AG04449 (cell line): ENCODE results near the gene SLC4A3.
A peak's percentile ranks its signal among the peaks of the same experiment; 100 is the strongest.

Experiments used
- CTCF ChIA-PET: fragments of 350-600 bp; formaldehyde crosslinking; extraction: SDS; loops from one replicate; lab custom pipeline; 2021; ENCODE audit warnings: antibody characterized with exemption; lab: Yijun Ruan, JAX
- POLR2A ChIA-PET: fragments of 400-600, 350-600 bp; formaldehyde crosslinking; extraction: SDS; loops from one replicate; lab custom pipeline; 2020; ENCODE audit warnings: antibody characterized with exemption, inconsistent platforms; lab: Yijun Ruan, JAX
- DNase-seq: peaks from one replicate; pipeline ENCODE4 v3.0.0-alpha.2; 2010; ENCODE audit warnings: low read depth, low spot score
- H3K4me3 ChIP-seq: 2 replicates; pipeline ENCODE4 v1.5.1; 2011; ENCODE audit warnings: low read depth, mild to moderate bottlenecking, control low read depth, low read length
- CTCF ChIP-seq: IDR thresholded peaks from one replicate; pipeline ENCODE4 v1.5.1; 2011; ENCODE audit warnings: mild to moderate bottlenecking, moderate library complexity, low read length, control low read depth, inconsistent platforms; ENCODE audit not compliant: insufficient read depth; ENCODE audit errors: missing control alignments

Gene SLC4A3

DNA sequence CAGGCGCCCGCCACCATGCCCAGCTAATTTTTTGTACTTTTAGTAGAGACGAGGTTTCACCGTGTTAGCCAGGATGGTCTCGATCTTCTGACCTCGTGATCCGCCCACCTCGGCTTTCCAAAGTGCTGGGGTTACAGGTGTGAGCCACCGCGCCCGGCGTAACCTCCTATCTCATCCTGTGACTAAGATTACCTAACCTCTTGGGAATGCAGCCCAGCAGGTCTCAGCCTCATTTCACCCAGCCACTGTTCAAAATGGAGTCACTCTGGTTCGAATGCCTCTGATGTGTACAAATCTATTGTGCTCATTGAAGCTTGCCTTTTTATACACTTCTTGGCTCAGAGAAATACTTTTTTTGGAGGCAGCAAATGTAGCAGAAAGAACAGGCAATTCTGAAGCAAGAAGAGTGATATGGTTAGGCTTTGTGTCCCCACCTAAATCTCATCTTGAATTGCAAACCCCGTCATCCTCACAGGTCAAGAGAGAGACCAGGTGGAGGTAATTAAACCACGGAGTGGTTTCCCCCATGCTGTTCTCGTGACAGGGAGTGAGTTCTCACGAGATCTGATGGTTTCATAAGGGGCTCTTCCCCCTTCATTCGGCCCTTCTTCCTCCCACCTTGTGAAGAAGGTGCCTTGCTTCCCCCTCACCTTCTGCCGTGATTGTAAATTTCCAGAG is 60.6 kb downstream of the SLC4A3 start:
- H3K4me3 ChIP-seq: no peak overlapping the region
- TF ChIP-seq CTCF: no peak
- POLR2A ChIA-PET: interaction anchor here (0.9 to 2.0 kb wide), 3 partner anchors 43 to 147 kb away, joined by 3 to 11 read pairs (median 11); partner anchors contain the start of gene OBSL1
- DNase-seq: no peak
- CTCF ChIA-PET: interaction anchor here (1.1 to 7.0 kb wide), 9 partner anchors 13 to 193 kb away, joined by 3 to 147 read pairs (median 22); partner anchors contain the start of genes CHPF and TMEM198

DNA sequence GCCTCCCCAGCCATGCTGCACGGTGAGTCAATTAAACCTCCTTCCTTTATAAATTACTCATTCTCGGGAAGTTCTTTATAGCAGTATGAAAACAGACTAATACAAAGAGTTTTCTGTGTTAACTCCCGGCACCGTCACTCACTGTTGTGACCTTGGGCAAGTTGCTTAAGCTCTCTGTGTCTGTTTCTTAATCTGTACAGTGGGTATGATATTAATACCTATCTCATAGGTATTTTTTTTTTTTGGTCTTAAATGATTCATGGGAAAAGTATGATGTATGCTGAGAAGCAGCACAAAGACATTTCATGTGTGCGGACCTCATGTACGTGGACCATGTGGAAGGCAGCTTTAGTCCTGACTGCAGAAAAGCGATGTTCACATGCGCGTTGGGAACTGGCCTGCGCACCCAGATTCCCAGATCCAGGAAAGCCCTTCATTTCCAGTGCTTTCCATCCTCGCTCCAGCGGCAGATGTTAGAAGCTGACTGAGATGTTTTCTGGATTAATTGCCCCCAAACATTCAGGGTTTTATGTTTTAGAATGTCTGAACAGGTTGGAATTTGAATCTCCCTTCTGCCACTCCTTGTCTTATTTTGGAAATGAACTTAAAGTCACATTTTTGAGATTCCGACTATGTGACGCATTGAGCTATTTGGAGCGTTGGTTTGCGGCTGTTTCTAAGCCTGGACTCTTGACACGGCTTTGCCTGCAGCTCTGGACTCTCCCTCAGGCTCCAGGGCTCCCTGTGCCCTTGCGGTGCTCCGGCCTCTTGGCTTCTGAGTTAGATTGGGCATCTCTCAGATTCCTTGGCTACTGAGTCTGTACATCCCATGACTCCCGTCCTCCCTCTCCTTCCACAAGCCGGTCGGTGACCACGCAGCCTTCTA is 61.4 kb downstream of the SLC4A3 start:
- TF ChIP-seq CTCF: no peak
- peak overlapping the region; percentile 33 for H3K4me3 ChIP-seq
- ChIA-PET POLR2A (interaction anchor here (0.6 to 2.0 kb wide), 8 partner anchors 11 to 463 kb away, joined by 3 to 11 read pairs (median 4); partner anchors contain the start of genes CHPF, OBSL1 and TMEM198), CTCF (interaction anchor here (0.7 to 7.0 kb wide), 47 partner anchors 12 to 416 kb away, joined by 3 to 147 read pairs (median 7); partner anchors contain the start of genes CHPF, GMPPA, INHA and OBSL1)
- DNase-seq: peak; percentile 80

DNA sequence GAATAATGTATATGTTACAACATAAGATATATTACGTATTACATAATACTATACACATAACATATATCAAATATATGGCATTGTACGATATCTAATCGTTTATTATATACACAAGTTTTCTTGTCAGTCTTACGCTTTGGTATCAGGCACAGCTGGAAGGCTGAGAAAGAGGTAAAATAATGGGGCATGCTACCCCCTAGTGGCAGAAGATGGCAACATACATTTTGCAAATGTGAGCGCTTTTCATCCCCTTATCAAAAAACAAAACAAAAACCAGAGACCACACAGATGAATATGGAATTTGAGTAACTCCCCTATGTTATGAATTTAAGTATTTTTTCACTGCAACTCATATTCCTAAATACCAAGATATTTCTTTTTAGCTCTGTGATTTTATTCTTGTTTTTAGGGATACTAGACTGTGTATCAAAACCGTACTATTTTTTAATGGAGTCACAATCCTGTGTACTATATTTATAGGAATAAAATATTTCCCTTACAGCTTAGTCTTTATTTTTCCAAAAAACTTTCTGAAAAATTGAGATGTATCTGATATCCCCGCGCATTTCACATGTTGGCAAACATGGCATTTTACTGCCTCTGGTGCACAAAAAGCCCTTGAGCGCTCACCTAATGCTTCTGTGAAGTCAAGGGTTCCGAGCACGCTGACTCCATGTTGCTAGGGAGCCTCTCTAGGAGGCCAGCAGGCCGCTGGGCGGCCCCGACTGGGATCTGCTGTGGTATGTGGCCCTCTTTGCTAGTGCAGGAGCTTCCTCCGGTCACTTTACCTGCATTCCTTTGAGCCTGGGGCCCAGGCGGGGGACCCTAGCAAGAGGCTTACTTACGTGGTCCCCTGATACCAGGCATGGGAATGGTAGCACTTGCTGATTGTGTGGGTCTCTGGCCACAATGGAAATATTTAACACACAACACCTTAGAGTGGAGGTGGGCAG is 62.5 kb downstream of the SLC4A3 start:
- no peak overlapping the region for H3K4me3 ChIP-seq
- CTCF ChIA-PET: interaction anchor here (0.8 to 7.0 kb wide), 52 partner anchors 11 to 415 kb away, joined by 3 to 147 read pairs (median 6); partner anchors contain the start of genes CHPF, GMPPA, INHA and OBSL1
- TF ChIP-seq CTCF: peak; percentile 63
- DNase-seq: no peak
- POLR2A ChIA-PET: interaction anchor here (1.5 to 2.0 kb wide), 3 partner anchors 45 to 146 kb away, joined by 9 to 11 read pairs (median 11); partner anchors contain the start of genes CHPF, OBSL1 and TMEM198

DNA sequence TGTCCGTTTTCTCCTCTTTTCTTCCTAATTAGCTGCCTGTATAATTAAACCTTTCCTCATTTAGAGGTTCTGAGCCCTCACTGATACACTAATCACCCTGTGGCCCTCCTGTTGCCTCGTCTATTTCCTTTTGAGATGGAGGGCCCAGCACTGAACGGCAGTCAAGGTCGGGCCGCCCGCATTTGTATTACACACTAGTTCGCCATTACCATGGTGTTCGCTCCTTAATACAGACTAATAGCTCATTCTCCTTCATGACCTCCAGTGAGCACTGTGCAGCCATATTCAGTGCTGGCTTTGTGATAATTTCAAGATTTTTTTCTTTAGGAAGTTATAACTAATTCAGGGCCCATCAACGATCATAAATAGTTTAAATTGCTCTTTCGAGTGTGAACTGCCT is 64.1 kb downstream of the SLC4A3 start:
- DNase-seq: no peak
- TF ChIP-seq CTCF: no peak
- ChIA-PET CTCF (interaction anchor here (0.6 to 7.0 kb wide), 9 partner anchors 10 to 197 kb away, joined by 3 to 147 read pairs (median 16); partner anchors contain the start of genes CHPF, INHA, OBSL1 and TMEM198), POLR2A (no interaction called here)
- H3K4me3 ChIP-seq: no peak overlapping the region
